Measurements from ENCODE around the gene TSPAN12. TPM values are rescaled to one million over a fixed set of nuclear protein-coding genes. Genes with fewer than 3 reads are reported as not detected.

Gene TSPAN12
- total and polyA plus RNA-seq, 7 experiments from 2014 or later: not detected

- CTCF ChIA-PET: no interaction called here
- Mint-ChIP-seq H3K4me1 (no peaks in the 10 kb centered on the region), H3K4me3 (no peak overlapping the region), H3K27me3 (peaks cover 5 to 20% (median 10%) of the 10 kb centered on the region in 5 donors), H3K9me3 (no peaks in the 10 kb centered on the region), H3K36me3 (no peaks in the 10 kb centered on the region), H3K27ac (no peak overlapping the region)
- intact Hi-C loops (cut with micrococcal nuclease): loop anchor here (5.0 to 10.0 kb wide), 3 partner anchors 48 to 1186 kb away; partner anchors contain the start of gene TSPAN12 (in 1 of the 2)
- Histone ChIP-seq H3K36me3 (ENCODE audit: control insufficient read depth in 2 of 3, insufficient read depth in 3 of 3, low read length in 3 of 3) (no peaks in the 10 kb centered on the region), H3K9me3 (ENCODE audit: control insufficient read depth in 2 of 3, low read length in 3 of 3) (no peaks in the 10 kb centered on the region), H3K4me3 (ENCODE audit: low read length) (no peak overlapping the region), H3K27me3 (ENCODE audit: control insufficient read depth in 2 of 2, insufficient read depth in 2 of 2, low read length in 2 of 2) (no peaks in the 10 kb centered on the region), H3K4me1 (ENCODE audit: control insufficient read depth in 2 of 2, insufficient read depth in 2 of 2, low read length in 2 of 2) (no peaks in the 10 kb centered on the region), H3K27ac (ENCODE audit: low read depth, low read length) (no peak overlapping the region)
- ATAC-seq: no peak
- DNase-seq: no peak
- POLR2A ChIA-PET: no interaction called here
Observed at GRCh38 chr7:120809260-120809659, 48.7 kb downstream of the TSPAN12 start.

DNA sequence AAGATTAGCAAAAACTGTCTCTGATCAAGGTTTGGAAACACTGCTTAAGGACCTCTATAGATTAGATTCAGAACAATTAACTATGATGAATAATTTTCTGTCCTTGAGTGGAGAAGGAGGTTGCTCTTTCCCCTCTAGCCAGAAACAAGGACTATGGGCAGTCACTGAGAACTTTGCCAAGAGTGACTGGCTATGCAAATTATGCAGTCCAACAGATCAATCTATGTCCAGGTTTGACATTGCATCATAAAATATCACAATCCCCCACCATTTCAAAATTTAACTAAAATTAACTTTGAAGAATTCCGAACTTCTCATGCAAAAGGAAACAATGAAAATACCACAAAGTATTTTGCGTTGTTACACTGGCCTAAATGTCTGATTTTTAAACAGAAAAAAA, 50.6 kb downstream of the TSPAN12 start:
- intact Hi-C loops (cut with micrococcal nuclease): loop anchor here (2.0 to 10.0 kb wide), 5 partner anchors 50 to 1187 kb away; partner anchors contain the start of gene TSPAN12 (in 1 of the 2)
- no peaks in the 10 kb centered on the region for H3K4me1 ChIP-seq (ENCODE audit: control insufficient read depth in 2 of 2, insufficient read depth in 2 of 2, low read length in 2 of 2)
- Mint-ChIP-seq H3K9me3 (no peaks in the 10 kb centered on the region), H3K27me3 (peaks cover 0 to 14% (median 9%) of the 10 kb centered on the region in 5 donors), H3K4me1 (no peaks in the 10 kb centered on the region), H3K36me3 (no peaks in the 10 kb centered on the region), H3K27ac (no peak overlapping the region), H3K4me3 (no peak overlapping the region)
- no peak for DNase-seq
- no peaks in the 10 kb centered on the region for H3K27me3 ChIP-seq (ENCODE audit: control insufficient read depth in 2 of 2, insufficient read depth in 2 of 2, low read length in 2 of 2)
- no peak overlapping the region for H3K27ac ChIP-seq (ENCODE audit: low read depth, low read length)
- H3K4me3 ChIP-seq (ENCODE audit: low read length): no peak overlapping the region
- ChIA-PET CTCF (interaction anchor here (1.2 to 3.7 kb wide), 3 partner anchors 12 to 301 kb away, joined by 3 to 15 read pairs (median 6); no protein-coding TSS in a partner anchor), POLR2A (no interaction called here)
- no peaks in the 10 kb centered on the region for H3K36me3 ChIP-seq (ENCODE audit: control insufficient read depth in 2 of 3, insufficient read depth in 3 of 3, low read length in 3 of 3)
- no peaks in the 10 kb centered on the region for H3K9me3 ChIP-seq (ENCODE audit: control insufficient read depth in 2 of 3, low read length in 3 of 3)
- ATAC-seq: no peak

DNA sequence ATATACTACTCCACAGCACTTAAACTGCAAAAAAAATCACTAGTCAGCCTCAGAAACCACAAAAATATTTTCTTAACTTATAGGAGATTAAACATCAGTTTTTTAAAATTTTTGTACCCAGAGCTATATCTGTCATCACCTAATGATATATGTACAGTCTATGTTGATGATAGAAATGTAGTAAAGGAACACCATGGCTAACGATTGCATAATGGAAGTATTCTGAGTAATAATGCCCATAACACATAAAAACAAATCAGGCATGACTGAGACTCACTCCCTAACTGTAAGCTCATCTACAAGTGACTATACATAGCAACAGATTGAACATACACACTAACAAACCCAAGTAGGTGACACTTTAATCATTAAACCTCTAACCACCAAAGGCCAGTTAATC, 51.3 kb downstream of the TSPAN12 start:
- CTCF ChIA-PET: interaction anchor here (0.6 to 3.7 kb wide), 7 partner anchors 10 to 302 kb away, joined by 3 to 15 read pairs (median 3); no protein-coding TSS in a partner anchor
- Histone ChIP-seq H3K4me3 (ENCODE audit: low read length) (no peak overlapping the region), H3K4me1 (ENCODE audit: control insufficient read depth in 2 of 2, insufficient read depth in 2 of 2, low read length in 2 of 2) (no peaks in the 10 kb centered on the region), H3K36me3 (ENCODE audit: control insufficient read depth in 2 of 3, insufficient read depth in 3 of 3, low read length in 3 of 3) (no peaks in the 10 kb centered on the region), H3K9me3 (ENCODE audit: control insufficient read depth in 2 of 3, low read length in 3 of 3) (no peaks in the 10 kb centered on the region), H3K27me3 (ENCODE audit: control insufficient read depth in 2 of 2, insufficient read depth in 2 of 2, low read length in 2 of 2) (no peaks in the 10 kb centered on the region), H3K27ac (ENCODE audit: low read depth, low read length) (no peak overlapping the region)
- H3K27ac Mint-ChIP-seq: no peak overlapping the region
- peaks cover 0 to 14% (median 9%) of the 10 kb centered on the region in 5 donors for H3K27me3 Mint-ChIP-seq
- no peak for DNase-seq
- no peaks in the 10 kb centered on the region for H3K36me3 Mint-ChIP-seq
- H3K4me3 Mint-ChIP-seq: no peak overlapping the region
- POLR2A ChIA-PET: no interaction called here
- no peaks in the 10 kb centered on the region for H3K4me1 Mint-ChIP-seq
- no peak for ATAC-seq
- intact Hi-C loops (cut with micrococcal nuclease): loop anchor here (1.0 to 10.0 kb wide), 8 partner anchors 51 to 1188 kb away; partner anchors contain the start of gene TSPAN12 (in 1 of the 2)
- no peaks in the 10 kb centered on the region for H3K9me3 Mint-ChIP-seq

- DNase-seq (peak; percentile 6 to 57 (median 38)), ATAC-seq (peak; percentile 62)
- Histone ChIP-seq H3K4me3 (ENCODE audit: low read length) (no peak overlapping the region), H3K9me3 (ENCODE audit: control insufficient read depth in 2 of 3, low read length in 3 of 3) (no peaks in the 10 kb centered on the region), H3K36me3 (ENCODE audit: control insufficient read depth in 2 of 3, insufficient read depth in 3 of 3, low read length in 3 of 3) (no peaks in the 10 kb centered on the region), H3K27ac (ENCODE audit: low read depth, low read length) (no peak overlapping the region), H3K4me1 (ENCODE audit: control insufficient read depth in 2 of 2, insufficient read depth in 2 of 2, low read length in 2 of 2) (no peaks in the 10 kb centered on the region), H3K27me3 (ENCODE audit: control insufficient read depth in 2 of 2, insufficient read depth in 2 of 2, low read length in 2 of 2) (no peaks in the 10 kb centered on the region)
- Mint-ChIP-seq H3K4me3 (no peak overlapping the region), H3K9me3 (no peaks in the 10 kb centered on the region), H3K27me3 (peaks cover 0 to 10% (median 6%) of the 10 kb centered on the region in 5 donors), H3K27ac (no peak overlapping the region), H3K36me3 (no peaks in the 10 kb centered on the region), H3K4me1 (no peaks in the 10 kb centered on the region)
- POLR2A ChIA-PET: no interaction called here
- intact Hi-C loops (cut with micrococcal nuclease): loop anchor here (1.0 to 10.0 kb wide), 8 partner anchors 51 to 1189 kb away; partner anchors contain the start of gene TSPAN12 (in 1 of the 2)
- CTCF ChIA-PET: interaction anchor here (0.6 to 3.7 kb wide), 7 partner anchors 11 to 302 kb away, joined by 3 to 15 read pairs (median 3); no protein-coding TSS in a partner anchor
Observed at GRCh38 chr7:120805636-120806388, 52.1 kb downstream of the TSPAN12 start.

- intact Hi-C loops (cut with micrococcal nuclease): loop anchor here (5.0 to 10.0 kb wide), 3 partner anchors 185 to 1192 kb away; partner anchors contain the start of gene CPED1 (in 1 of the 2)
- no peaks in the 10 kb centered on the region for H3K9me3 ChIP-seq (ENCODE audit: control insufficient read depth in 2 of 3, low read length in 3 of 3)
- Mint-ChIP-seq H3K4me1 (no peaks in the 10 kb centered on the region), H3K27me3 (peaks cover 3 to 15% (median 5%) of the 10 kb centered on the region in 5 donors), H3K4me3 (no peak overlapping the region), H3K36me3 (no peaks in the 10 kb centered on the region), H3K27ac (no peak overlapping the region), H3K9me3 (no peaks in the 10 kb centered on the region)
- ATAC-seq (no peak), DNase-seq (no peak)
- no peaks in the 10 kb centered on the region for H3K27me3 ChIP-seq (ENCODE audit: control insufficient read depth in 2 of 2, insufficient read depth in 2 of 2, low read length in 2 of 2)
- CTCF ChIA-PET: interaction anchor here (1.1 kb wide), 1 partner anchor 10 kb away, joined by 5 read pairs; no protein-coding TSS in a partner anchor
- no peaks in the 10 kb centered on the region for H3K36me3 ChIP-seq (ENCODE audit: control insufficient read depth in 2 of 3, insufficient read depth in 3 of 3, low read length in 3 of 3)
- no peak overlapping the region for H3K4me3 ChIP-seq (ENCODE audit: low read length)
- POLR2A ChIA-PET: no interaction called here
- H3K27ac ChIP-seq (ENCODE audit: low read depth, low read length): no peak overlapping the region
- H3K4me1 ChIP-seq (ENCODE audit: control insufficient read depth in 2 of 2, insufficient read depth in 2 of 2, low read length in 2 of 2): no peaks in the 10 kb centered on the region
Observed at GRCh38 chr7:120802751-120803150, 55.2 kb downstream of the TSPAN12 start.

GRCh38 chr7:120799813-120800475, 58.0 kb downstream of the TSPAN12 start:
- H3K27me3 Mint-ChIP-seq: peaks cover 0 to 9% (median 5%) of the 10 kb centered on the region in 5 donors
- H3K27me3 ChIP-seq (ENCODE audit: control insufficient read depth in 2 of 2, insufficient read depth in 2 of 2, low read length in 2 of 2): no peaks in the 10 kb centered on the region
- ChIA-PET POLR2A (no interaction called here), CTCF (no interaction called here)
- H3K9me3 ChIP-seq (ENCODE audit: control insufficient read depth in 2 of 3, low read length in 3 of 3): no peaks in the 10 kb centered on the region
- H3K27ac ChIP-seq (ENCODE audit: low read depth, low read length): no peak overlapping the region
- H3K4me3 Mint-ChIP-seq: no peak overlapping the region
- ATAC-seq: no peak
- no peaks in the 10 kb centered on the region for H3K4me1 ChIP-seq (ENCODE audit: control insufficient read depth in 2 of 2, insufficient read depth in 2 of 2, low read length in 2 of 2)
- H3K36me3 ChIP-seq (ENCODE audit: control insufficient read depth in 2 of 3, insufficient read depth in 3 of 3, low read length in 3 of 3): no peaks in the 10 kb centered on the region
- DNase-seq: no peak
- intact Hi-C loops (cut with micrococcal nuclease): loop anchor here (5.0 to 10.0 kb wide), 3 partner anchors 187 to 1195 kb away; partner anchors contain the start of gene CPED1 (in 1 of the 2)
- H3K9me3 Mint-ChIP-seq: no peaks in the 10 kb centered on the region
- H3K4me3 ChIP-seq (ENCODE audit: low read length): no peak overlapping the region
- H3K27ac Mint-ChIP-seq: no peak overlapping the region
- H3K4me1 Mint-ChIP-seq: no peaks in the 10 kb centered on the region
- H3K36me3 Mint-ChIP-seq: no peaks in the 10 kb centered on the region
